ENCODE measurements around the gene ACO2. TPM values are rescaled to one million over a fixed set of nuclear protein-coding genes. Genes with fewer than 3 reads are reported as not detected.
A peak's percentile ranks its signal among the peaks of the same experiment; 100 is the strongest.

Gene ACO2
- total RNA-seq, 2 donors from 2014 or later = 100 to 177 TPM

GRCh38 chr22:41526226-41526829, 57.4 kb downstream of the ACO2 start:
- Histone ChIP-seq H3K4me1 (replicated peaks) (peaks cover 5% of the 10 kb centered on the region), H3K4me3 (no peak overlapping the region), H3K27me3 (replicated peaks; ENCODE audit: insufficient read depth) (no peaks in the 10 kb centered on the region), H3K27ac (peak overlapping the region; percentile 49 to 70), H3K36me3 (peaks cover 0 to 11% of the 10 kb centered on the region in 2 donors), H3K9me3 (no peaks in the 10 kb centered on the region)
- no peak for DNase-seq (ENCODE audit: low spot score)
- intact Hi-C loops (cut with DNase I) = loop anchor here (10.0 kb wide), 1 partner anchor 222 kb away; the partner anchor contains the start of gene ZC3H7B
- 72% methylated on average over 12 of the region's 12 CpGs for WGBS
- no peak for TF ChIP-seq POLR2AphosphoS5 (IDR thresholded peaks at IDR 0.05)
- no peak for TF ChIP-seq POLR2A (IDR thresholded peaks at IDR 0.05)
- no peak for TF ChIP-seq CTCF (IDR thresholded peaks at IDR 0.05)

- H3K4me3 ChIP-seq = no peak overlapping the region
- H3K36me3 ChIP-seq = peaks cover 0 to 11% of the 10 kb centered on the region in 2 donors
- intact Hi-C loops (cut with DNase I) = loop anchor here (10.0 kb wide), 1 partner anchor 222 kb away; the partner anchor contains the start of gene ZC3H7B
- H3K4me1 ChIP-seq (replicated peaks) = peaks cover 5% of the 10 kb centered on the region
- no peak for DNase-seq (ENCODE audit: low spot score)
- H3K9me3 ChIP-seq = no peaks in the 10 kb centered on the region
- H3K27ac ChIP-seq = peak overlapping the region; percentile 49 to 70
- no peak for TF ChIP-seq POLR2A (IDR thresholded peaks at IDR 0.05)
- no peak for TF ChIP-seq POLR2AphosphoS5 (IDR thresholded peaks at IDR 0.05)
- peak; percentile 56 to 77 (median 72) for TF ChIP-seq CTCF (IDR thresholded peaks at IDR 0.05)
- WGBS = 62% methylated on average over 30 of the region's 32 CpGs
- no peaks in the 10 kb centered on the region for H3K27me3 ChIP-seq (replicated peaks; ENCODE audit: insufficient read depth)
Measured at GRCh38 chr22:41526830-41527799, 58.2 kb downstream of the ACO2 start.

GRCh38 chr22:41528132-41528766, 59.3 kb downstream of the ACO2 start:
- Histone ChIP-seq H3K9me3 (no peaks in the 10 kb centered on the region), H3K27me3 (replicated peaks; ENCODE audit: insufficient read depth) (no peaks in the 10 kb centered on the region), H3K4me1 (replicated peaks) (peaks cover 5% of the 10 kb centered on the region), H3K27ac (no peak overlapping the region), H3K4me3 (no peak overlapping the region), H3K36me3 (peaks cover 0 to 11% of the 10 kb centered on the region in 2 donors)
- TF ChIP-seq POLR2AphosphoS5 (IDR thresholded peaks at IDR 0.05) = no peak
- no peak for TF ChIP-seq POLR2A (IDR thresholded peaks at IDR 0.05)
- no peak for TF ChIP-seq CTCF (IDR thresholded peaks at IDR 0.05)
- intact Hi-C loops (cut with DNase I) = loop anchor here (10.0 kb wide), 1 partner anchor 223 kb away; the partner anchor contains the start of gene ZC3H7B
- DNase-seq (ENCODE audit: low spot score) = no peak
- 79% methylated on average over 16 of the region's 16 CpGs for WGBS

- TF ChIP-seq POLR2A (IDR thresholded peaks at IDR 0.05) (no peak), POLR2AphosphoS5 (IDR thresholded peaks at IDR 0.05) (no peak), CTCF (IDR thresholded peaks at IDR 0.05) (no peak)
- 73% methylated on average over 13 of the region's 13 CpGs for WGBS
- Histone ChIP-seq H3K27ac (no peak overlapping the region), H3K27me3 (replicated peaks; ENCODE audit: insufficient read depth) (no peaks in the 10 kb centered on the region), H3K4me3 (no peak overlapping the region), H3K9me3 (no peaks in the 10 kb centered on the region), H3K36me3 (peaks cover 0 to 11% of the 10 kb centered on the region in 2 donors), H3K4me1 (replicated peaks) (no peaks in the 10 kb centered on the region)
- no peak for DNase-seq (ENCODE audit: low spot score)
- intact Hi-C loops (cut with DNase I) = loop anchor here (10.0 kb wide), 1 partner anchor 224 kb away; the partner anchor contains the start of gene ZC3H7B
Measured at GRCh38 chr22:41528938-41529561, 60.1 kb downstream of the ACO2 start.

Data from prostate gland (tissue), 2 donors.